Endothelial cell of hepatic sinusoid (primary cell): Measurements from ENCODE around the gene LCN10.

Source experiments
- in situ Hi-C: cut with HindIII; loops from 2 replicates; pipeline ENCODE4 v1.10.0; 2017; ENCODE audit warnings: low sequenced_read_pairs

The LCN10 gene

DNA sequence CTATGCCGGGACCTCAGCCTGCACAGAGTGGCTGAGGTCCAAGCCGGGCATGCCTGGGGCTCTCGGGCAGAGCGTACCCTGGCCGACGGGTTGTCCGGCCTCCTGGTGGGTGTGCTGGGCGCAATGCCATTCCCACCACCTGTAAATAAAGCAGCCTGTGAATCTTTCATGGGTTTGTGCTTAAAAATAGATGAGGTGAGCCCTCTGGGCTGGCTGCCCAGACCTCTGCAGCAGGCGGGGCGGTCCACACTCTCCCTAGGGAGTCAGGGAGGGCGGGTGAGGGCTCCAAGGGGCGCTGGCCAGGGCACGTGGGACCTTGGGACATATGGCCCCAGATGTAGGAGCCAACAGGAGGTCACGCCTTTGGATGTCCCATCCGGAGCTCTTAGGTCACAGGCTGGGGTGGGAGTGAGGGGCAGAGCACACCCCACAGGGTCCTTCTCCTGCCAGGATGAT, 51.9 kb downstream of the LCN10 start:
- in situ Hi-C loops, result no loop called here

DNA sequence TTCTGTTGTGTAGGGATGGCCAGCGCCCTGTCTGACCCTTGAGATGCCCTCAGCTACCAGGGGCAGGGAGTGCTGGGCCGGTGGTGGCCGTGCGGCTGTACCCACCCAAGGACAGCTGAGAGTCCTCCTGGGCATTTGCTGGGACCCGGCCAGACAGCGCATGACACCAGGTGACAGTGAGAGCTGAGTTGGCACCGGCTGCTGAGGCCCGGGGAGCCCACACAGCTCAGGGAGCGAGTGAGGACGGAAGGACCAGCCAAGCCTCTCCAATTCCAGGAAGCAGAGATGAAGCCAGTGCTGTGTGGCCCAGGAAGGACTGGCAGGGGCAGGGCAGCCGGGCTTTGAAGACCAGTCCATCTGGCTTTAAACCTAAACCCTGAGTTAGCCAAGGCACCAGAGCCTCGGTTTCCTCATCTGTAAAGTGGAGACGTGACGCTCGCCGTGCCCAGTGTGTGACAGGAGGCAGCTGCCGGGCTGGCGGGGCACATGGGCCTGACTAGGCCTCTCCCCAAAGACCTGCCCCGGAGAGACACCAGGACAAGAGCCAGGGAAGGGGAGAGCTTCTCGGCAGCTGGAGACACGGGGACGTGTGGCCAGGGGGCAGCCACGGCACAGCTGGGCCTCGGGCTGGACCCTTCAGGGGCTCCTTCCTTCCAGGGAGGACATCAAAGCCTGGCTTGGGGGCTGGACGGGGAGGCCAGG, 52.5 kb downstream of the LCN10 start:
- in situ Hi-C loops, result no loop called here

DNA sequence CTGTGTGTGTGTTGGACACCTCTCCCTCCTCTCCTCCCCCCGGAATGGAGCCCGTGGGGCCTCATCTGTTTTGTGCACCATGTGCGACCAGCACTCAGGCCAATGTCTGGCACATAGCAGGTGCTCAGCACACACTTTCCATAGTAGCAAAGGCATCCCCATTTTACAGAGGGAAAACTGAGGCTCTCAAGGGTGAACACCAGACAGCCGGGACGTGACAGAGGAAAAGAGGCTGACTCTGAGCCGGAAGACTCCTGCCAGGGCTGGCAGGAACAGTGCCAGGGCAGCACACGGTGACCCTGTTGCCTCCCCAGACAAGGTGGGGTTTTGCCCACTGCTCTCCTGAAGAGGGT, 53.7 kb downstream of the LCN10 start:
- in situ Hi-C loops, result no loop called here

DNA sequence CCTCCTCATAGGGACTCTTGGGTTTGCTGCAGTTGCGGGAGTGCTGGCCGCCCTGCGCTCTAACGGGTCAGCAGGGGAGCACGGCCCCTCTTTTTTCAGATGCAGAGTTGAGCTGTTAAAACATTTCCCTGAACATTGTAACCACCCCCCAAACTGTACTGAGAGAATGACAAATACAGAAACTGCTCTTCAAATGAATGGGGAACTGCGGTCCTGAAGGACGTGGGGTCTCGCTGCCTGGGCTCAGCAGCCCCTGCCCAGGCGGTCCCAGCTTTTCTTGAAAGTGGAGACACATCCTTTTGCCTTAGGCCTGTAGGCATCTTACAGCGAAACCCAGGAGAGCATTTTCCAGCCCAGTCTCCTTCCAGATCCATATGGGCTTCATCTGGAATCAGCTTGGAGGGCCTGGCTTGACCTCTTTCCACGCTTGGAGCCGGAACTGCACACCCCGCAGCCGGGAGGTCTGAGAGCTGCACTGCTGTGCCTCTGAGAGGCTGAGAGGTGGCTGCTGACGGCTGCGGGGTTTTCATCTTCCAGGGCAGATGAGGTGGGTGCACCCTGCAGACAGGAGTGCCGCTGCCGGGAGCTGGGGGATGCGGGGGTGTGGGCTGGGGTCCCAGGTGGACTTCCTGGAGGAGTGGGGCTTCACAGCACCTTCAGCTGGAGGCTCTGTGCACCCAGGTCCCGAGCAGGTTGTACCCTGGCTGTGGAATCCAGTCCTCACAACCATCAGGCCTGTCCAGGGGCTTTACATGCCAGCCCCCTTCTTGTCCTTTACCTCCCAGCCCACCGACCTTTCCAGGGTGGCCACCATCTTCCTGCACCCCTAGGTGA, 54.2 kb downstream of the LCN10 start:
- in situ Hi-C loops, result no loop called here
